CD4-positive, alpha-beta T cell treated with Interleukin-4 for 4 hours (primary cell): ENCODE data around the gene PRPSAP2.

Experiments used
- DNase-seq: peaks from one replicate; pipeline ENCODE4 v3.0.0-alpha.2; 2020

Gene PRPSAP2

GRCh38 chr17:18963126-18964017 lies 105.4 kb downstream of the PRPSAP2 start:
- DNase-seq, result no peak

GRCh38 chr17:18964018-18964351 lies 106.1 kb downstream of the PRPSAP2 start:
- DNase-seq, result no peak

GRCh38 chr17:18964550-18964949 lies 106.6 kb downstream of the PRPSAP2 start:
- DNase-seq, result no peak

GRCh38 chr17:18965530-18966236 lies 107.8 kb downstream of the PRPSAP2 start:
- no peak for DNase-seq

- DNase-seq, result no peak
These were observed 109.1 kb downstream of the PRPSAP2 start for GRCh38 chr17:18966831-18967624.

GRCh38 chr17:18967916-18968315 lies 110.0 kb downstream of the PRPSAP2 start:
- no peak for DNase-seq

GRCh38 chr17:18968345-18968744 lies 110.4 kb downstream of the PRPSAP2 start:
- no peak for DNase-seq

GRCh38 chr17:18968945-18969887 lies 111.3 kb downstream of the PRPSAP2 start:
- DNase-seq, result no peak

GRCh38 chr17:18970582-18971480 lies 112.9 kb downstream of the PRPSAP2 start:
- DNase-seq, result no peak

- no peak for DNase-seq
These were observed 113.9 kb downstream of the PRPSAP2 start for GRCh38 chr17:18971801-18972200.

- no peak for DNase-seq
These were observed 116.6 kb downstream of the PRPSAP2 start for GRCh38 chr17:18974407-18975149.

- DNase-seq, result no peak
These were observed 117.7 kb downstream of the PRPSAP2 start for GRCh38 chr17:18975597-18975996.

GRCh38 chr17:18976201-18976600 lies 118.3 kb downstream of the PRPSAP2 start:
- DNase-seq, result no peak

- DNase-seq, result no peak
These were observed 119.1 kb downstream of the PRPSAP2 start for GRCh38 chr17:18977021-18977420.

- no peak for DNase-seq
These were observed 119.7 kb downstream of the PRPSAP2 start for GRCh38 chr17:18977646-18978045.

- DNase-seq, result no peak
These were observed 120.1 kb downstream of the PRPSAP2 start for GRCh38 chr17:18978050-18978449.

GRCh38 chr17:18978655-18979054 lies 120.7 kb downstream of the PRPSAP2 start:
- DNase-seq, result no peak
